A673 (cell line): ENCODE data around the gene IRX6.

ENCODE experiments used
- CTCF ChIP-seq: fragments of 300-800, 200-600 bp; sonication (generic); conservative IDR thresholded peaks from 2 replicates; pipeline ENCODE4 v1.5.1; 2017; ENCODE audit warnings: low read depth, mild to moderate bottlenecking, antibody characterized with exemption, low read length, moderate library complexity, mixed read lengths
- EZH2 ChIP-seq: fragments of 200-600 bp; sonication (generic); IDR thresholded peaks from 2 replicates; pipeline ENCODE4 v1.6.1; 2017; ENCODE audit warnings: borderline replicate concordance, low read depth, mild to moderate bottlenecking, mixed read lengths, antibody characterized with exemption, low read length; ENCODE audit not compliant: poor library complexity, severe bottlenecking

- TF ChIP-seq CTCF, result no peak
- TF ChIP-seq EZH2, result no peak
Measured at GRCh38 chr16:55350984-55351383, 27.0 kb downstream of the IRX6 start.
